ENCODE results near the gene CACNA1G. TPM values are rescaled to one million over a fixed set of nuclear protein-coding genes. Genes with fewer than 3 reads are reported as not detected.

Gene CACNA1G
- total RNA-seq, 1 experiment from 2014 or later = 6.7 TPM

- TF ChIP-seq NFYB (CRISPR knock-in tag; conservative IDR thresholded peaks at IDR 0.05; ENCODE audit: low read depth) (no peak), E2F4 (CRISPR knock-in tag; IDR thresholded peaks at IDR 0.05; ENCODE audit: borderline replicate concordance, low read depth) (no peak), CDX4 (CRISPR knock-in tag; IDR thresholded peaks at IDR 0.05; ENCODE audit: borderline replicate concordance) (no peak), ZNF281 (CRISPR knock-in tag; IDR thresholded peaks at IDR 0.05) (no peak)
These were observed 15.2 kb upstream of the CACNA1G start (continued) for GRCh38 chr17:50545311-50545710.

GRCh38 chr17:50546701-50547034 lies 13.8 kb upstream of the CACNA1G start:
- no peak for TF ChIP-seq KAT7 (CRISPR knock-in tag; IDR thresholded peaks at IDR 0.05; ENCODE audit: borderline replicate concordance)
- TF ChIP-seq MXD4 (CRISPR knock-in tag; IDR thresholded peaks at IDR 0.05; ENCODE audit: borderline replicate concordance) = no peak
- no peak for TF ChIP-seq AR (CRISPR knock-in tag; IDR thresholded peaks at IDR 0.05)
- TF ChIP-seq ZNF281 (CRISPR knock-in tag; IDR thresholded peaks at IDR 0.05) = no peak
- no peak for TF ChIP-seq ETV6 (CRISPR knock-in tag; IDR thresholded peaks at IDR 0.05)
- no peak for TF ChIP-seq RORB (CRISPR knock-in tag; IDR thresholded peaks at IDR 0.05)
- no peak for TF ChIP-seq NR3C1 (CRISPR knock-in tag; conservative IDR thresholded peaks at IDR 0.05; ENCODE audit: low read depth)
- no peak for TF ChIP-seq JAZF1 (CRISPR knock-in tag; IDR thresholded peaks at IDR 0.05)
- no peak for TF ChIP-seq ATF2 (CRISPR knock-in tag; IDR thresholded peaks at IDR 0.05; ENCODE audit: borderline replicate concordance, low read depth)
- TF ChIP-seq ZNF512 (CRISPR knock-in tag; IDR thresholded peaks at IDR 0.05; ENCODE audit: borderline replicate concordance) = no peak
- TF ChIP-seq E2F5 (CRISPR knock-in tag; IDR thresholded peaks at IDR 0.05) = no peak
- TF ChIP-seq GRHL2 (CRISPR knock-in tag; IDR thresholded peaks at IDR 0.05; ENCODE audit: insufficient replicate concordance, severe bottlenecking) = no peak
- Mint-ChIP-seq H3K27me3 (ENCODE audit: low read depth) (peaks cover 8% of the 10 kb centered on the region), H3K27ac (no peak overlapping the region), H3K4me1 (peaks cover 20% of the 10 kb centered on the region), H3K36me3 (no peaks in the 10 kb centered on the region), H3K4me3 (no peak overlapping the region), H3K9me3 (no peaks in the 10 kb centered on the region)
- ATAC-seq (no peak), DNase-seq (ENCODE audit: low spot score) (no peak)
- POLR2A ChIA-PET = interaction anchor here (1.3 kb wide), 1 partner anchor 13 kb away, joined by 4 read pairs; no protein-coding TSS in a partner anchor
- CTCF ChIA-PET = interaction anchor here (0.6 to 2.7 kb wide), 6 partner anchors 13 to 236 kb away, joined by 3 to 25 read pairs (median 5); partner anchors contain the start of gene EPN3
